ENCODE measurements around the gene PHLDB2.

The PHLDB2 gene

GRCh38 chr3:111882799-111883198, 23.7 kb downstream of the PHLDB2 start:
- ATAC-seq: no peak
- no peak for DNase-seq

- ATAC-seq (no peak), DNase-seq (no peak)
Observed at GRCh38 chr3:111884411-111885018, 25.4 kb downstream of the PHLDB2 start.

GRCh38 chr3:111885578-111885977, 26.5 kb downstream of the PHLDB2 start:
- ATAC-seq (no peak), DNase-seq (no peak)

- ATAC-seq (no peak), DNase-seq (no peak)
Observed at GRCh38 chr3:111890051-111890580, 31.1 kb downstream of the PHLDB2 start.

GRCh38 chr3:111892070-111892469, 33.0 kb downstream of the PHLDB2 start:
- ATAC-seq (no peak), DNase-seq (no peak)

- no peak for DNase-seq
- no peak for ATAC-seq
Observed at GRCh38 chr3:111895071-111895470, 36.0 kb downstream of the PHLDB2 start.

GRCh38 chr3:111899966-111900365, 40.9 kb downstream of the PHLDB2 start:
- no peak for ATAC-seq
- DNase-seq: no peak

- ATAC-seq (no peak), DNase-seq (no peak)
Observed at GRCh38 chr3:111901637-111902036, 42.6 kb downstream of the PHLDB2 start.

- no peak for DNase-seq
Observed at GRCh38 chr3:111902534-111902933, 43.5 kb downstream of the PHLDB2 start.

GRCh38 chr3:111903067-111903511, 44.0 kb downstream of the PHLDB2 start:
- DNase-seq (no peak), ATAC-seq (no peak)

More at GRCh38 chr3:111902534-111902933, 43.5 kb downstream of the PHLDB2 start:
- no peak for ATAC-seq

- ATAC-seq: no peak
Observed at GRCh38 chr3:111904376-111905241, 45.5 kb downstream of the PHLDB2 start.

GRCh38 chr3:111906656-111907055, 47.6 kb downstream of the PHLDB2 start:
- DNase-seq: no peak
- no peak for ATAC-seq

More at GRCh38 chr3:111904376-111905241, 45.5 kb downstream of the PHLDB2 start:
- no peak for DNase-seq

GRCh38 chr3:111907151-111907550, 48.1 kb downstream of the PHLDB2 start:
- ATAC-seq (no peak), DNase-seq (no peak)

- DNase-seq (no peak), ATAC-seq (no peak)
Observed at GRCh38 chr3:111910806-111911205, 51.7 kb downstream of the PHLDB2 start.

GRCh38 chr3:111911446-111911845, 52.4 kb downstream of the PHLDB2 start:
- ATAC-seq (no peak), DNase-seq (no peak)

GRCh38 chr3:111913163-111913763, 54.2 kb downstream of the PHLDB2 start:
- DNase-seq: no peak
- ATAC-seq: no peak

GRCh38 chr3:111915905-111916304, 56.8 kb downstream of the PHLDB2 start:
- ATAC-seq: no peak
- DNase-seq: no peak

GRCh38 chr3:111917300-111917699, 58.2 kb downstream of the PHLDB2 start:
- DNase-seq (no peak), ATAC-seq (no peak)

GRCh38 chr3:111919370-111920065, 60.5 kb downstream of the PHLDB2 start:
- no peak for DNase-seq
- no peak for ATAC-seq

- DNase-seq (no peak), ATAC-seq (no peak)
Observed at GRCh38 chr3:111921181-111921580, 62.1 kb downstream of the PHLDB2 start.

GRCh38 chr3:111923095-111923771, 64.2 kb downstream of the PHLDB2 start:
- DNase-seq: no peak
- ATAC-seq: no peak

GRCh38 chr3:111923806-111924205, 64.7 kb downstream of the PHLDB2 start:
- ATAC-seq: no peak
- no peak for DNase-seq
